HepG2 (cell line): ENCODE data around the gene RERE. TPM values are rescaled to one million over a fixed set of nuclear protein-coding genes. Genes with fewer than 3 reads are reported as not detected.

Source experiments
- CEBPG ChIP-seq: IDR thresholded peaks from 2 replicates; pipeline ENCODE4 v1.6.1; 2016
- FOXC1 ChIP-seq: sonication (generic); formaldehyde crosslinking; IDR thresholded peaks from 2 replicates; pipeline ENCODE4 v1.8.0; 2022; ENCODE audit warnings: mild to moderate bottlenecking, missing genetic modification reagents, borderline replicate concordance
- KDM2A ChIP-seq: sonication (generic); formaldehyde crosslinking; IDR thresholded peaks from 2 replicates; pipeline ENCODE4 v1.4.0; 2020; ENCODE audit warnings: low read depth, missing genetic modification reagents, borderline replicate concordance
- KDM6A ChIP-seq: IDR thresholded peaks from 2 replicates; pipeline ENCODE4 v1.6.1; 2016; ENCODE audit warnings: low read depth
- NR0B2 ChIP-seq: sonication (generic); formaldehyde crosslinking; IDR thresholded peaks from 2 replicates; pipeline ENCODE4 v1.4.0; 2020; ENCODE audit warnings: mild to moderate bottlenecking, missing genetic modification reagents
- PATZ1 ChIP-seq: sonication (generic); formaldehyde crosslinking; IDR thresholded peaks from 2 replicates; pipeline ENCODE4 v1.4.0; 2020; ENCODE audit warnings: missing genetic modification reagents
- PHF8 ChIP-seq: sonication (generic); formaldehyde crosslinking; IDR thresholded peaks from 2 replicates; pipeline ENCODE4 v1.5.0; 2020; ENCODE audit warnings: missing genetic modification reagents
- POLR2A ChIP-seq, 2 experiments: IDR thresholded peaks; 2 replicates each; pipeline ENCODE4 v1.6.1; 2011; ENCODE audit warnings: low read depth in 2 of 2, low read length in 2 of 2, mild to moderate bottlenecking in 1 of 2, moderate library complexity in 1 of 2; ENCODE audit not compliant: insufficient read depth in 1 of 2
- RARA ChIP-seq: IDR thresholded peaks from 2 replicates; pipeline ENCODE4 v1.6.1; 2016; ENCODE audit warnings: missing genetic modification reagents, missing compliant biosample characterization
- REXO4 ChIP-seq: sonication (generic); formaldehyde crosslinking; IDR thresholded peaks from 2 replicates; pipeline ENCODE4 v1.8.0; 2022; ENCODE audit warnings: missing genetic modification reagents, mild to moderate bottlenecking, borderline replicate concordance
- SALL2 ChIP-seq: sonication (generic); formaldehyde crosslinking; IDR thresholded peaks from 2 replicates; pipeline ENCODE4 v1.8.1; 2023; ENCODE audit warnings: mild to moderate bottlenecking, missing genetic modification reagents, inconsistent platforms
- ZC3H4 ChIP-seq: sonication (generic); formaldehyde crosslinking; IDR thresholded peaks from 2 replicates; pipeline ENCODE4 v1.4.0; 2020; ENCODE audit warnings: missing genetic modification reagents, borderline replicate concordance
- ZNF24 ChIP-seq: fragments of 450-650 bp; IDR thresholded peaks from 2 replicates; pipeline ENCODE4 v1.6.1; 2017; ENCODE audit warnings: antibody characterized with exemption, mild to moderate bottlenecking
- ZNF724P ChIP-seq: sonication (generic); formaldehyde crosslinking; IDR thresholded peaks from 2 replicates; pipeline ENCODE4 v1.8.0; 2022; ENCODE audit warnings: missing genetic modification reagents, borderline replicate concordance
- ZNF777 ChIP-seq: sonication (generic); formaldehyde crosslinking; IDR thresholded peaks from 2 replicates; pipeline ENCODE4 v1.4.0; 2020; ENCODE audit warnings: missing genetic modification reagents
- polyA plus RNA-seq, 8 experiments: library from polyadenylated mRNA; depleted of rRNA in 3 of 8; stranded (reverse) in 7 of 8; unstranded in 1 of 8; fragments of >200 nt; fragmentation: Illumina TruSeq in 4 of 8; extraction: Trizol in 4 of 8; gene quantifications; 2 replicates each; pipeline versions ENCODE4 v1.2.1 to v1.2.3, GENCODE V29; 2011 to 2016; ENCODE audit warnings: low read depth in 4 of 8, missing spikeins in 1 of 8, mixed read lengths in 1 of 8; ENCODE audit not compliant: insufficient read depth in 1 of 8
- total RNA-seq, 5 experiments: library from RNA; depleted of rRNA; stranded (reverse); fragments of >200 nt; fragmentation: Illumina TruSeq; extraction: Trizol; gene quantifications; 2 replicates each; pipeline ENCODE4 v1.2.3, GENCODE V29; 2016; ENCODE audit warnings: low read depth in 1 of 5
- TF ChIP-seq, protein P1 (sequence below), 2 experiments: sonication (generic) in 1 of 2; formaldehyde crosslinking in 1 of 2; IDR thresholded peaks; 2 replicates each; pipeline versions ENCODE4 v1.4.0 to v1.6.1; 2016 to 2020; ENCODE audit warnings: borderline replicate concordance in 1 of 2, low read depth in 1 of 2, mild to moderate bottlenecking in 1 of 2, missing genetic modification reagents in 1 of 2
- TF ChIP-seq, protein P2 (sequence below): sonication (generic); formaldehyde crosslinking; conservative IDR thresholded peaks from 2 replicates; pipeline ENCODE4 v1.8.0; 2022; ENCODE audit warnings: missing genetic modification reagents
- TF ChIP-seq, protein P3 (sequence below): sonication (generic); formaldehyde crosslinking; IDR thresholded peaks from 2 replicates; pipeline ENCODE4 v1.4.0; 2020; ENCODE audit warnings: mild to moderate bottlenecking, missing genetic modification reagents

The RERE gene
- total and polyA plus RNA-seq, 2 of the 13 experiments (the other 11 are each of a cell fraction or from before 2014, with no cell fraction given): 18.3 to 21.9 TPM

DNA sequence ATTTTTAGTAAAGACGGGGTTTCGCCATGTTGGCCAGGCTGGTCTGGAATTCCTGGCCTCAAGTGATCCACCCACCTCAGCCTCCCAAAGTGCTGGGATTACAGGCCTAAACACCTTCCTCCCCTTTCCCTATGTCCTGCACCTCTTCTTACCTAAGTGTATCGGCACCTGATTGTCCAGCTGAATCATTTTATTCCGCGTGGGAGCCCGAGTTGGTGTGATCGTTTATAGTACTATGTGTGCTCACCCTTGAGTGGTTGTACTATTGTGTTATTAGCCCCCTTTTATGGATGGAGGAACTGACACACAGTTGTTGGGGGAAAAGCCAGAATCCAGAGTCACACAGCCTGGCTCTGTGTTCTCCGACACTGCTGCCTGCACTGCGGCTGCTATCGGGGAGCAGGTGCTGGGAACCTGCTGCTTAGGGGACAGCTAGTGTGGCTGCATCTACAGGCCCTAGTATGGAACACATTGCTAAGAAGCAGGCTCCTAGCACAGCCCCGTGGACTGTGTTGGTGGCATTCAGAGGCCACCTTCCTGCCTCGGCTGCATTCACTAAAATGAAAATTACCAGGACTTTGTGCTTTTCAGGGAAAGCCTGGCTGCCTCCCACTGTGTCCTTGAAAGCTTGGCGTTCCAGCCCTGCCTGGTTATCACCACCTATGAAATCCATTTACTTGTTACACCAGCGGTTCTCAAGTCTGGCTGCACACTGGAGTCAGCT, 39.4 kb upstream of the RERE start (continued):
- TF ChIP-seq, protein P1, sequence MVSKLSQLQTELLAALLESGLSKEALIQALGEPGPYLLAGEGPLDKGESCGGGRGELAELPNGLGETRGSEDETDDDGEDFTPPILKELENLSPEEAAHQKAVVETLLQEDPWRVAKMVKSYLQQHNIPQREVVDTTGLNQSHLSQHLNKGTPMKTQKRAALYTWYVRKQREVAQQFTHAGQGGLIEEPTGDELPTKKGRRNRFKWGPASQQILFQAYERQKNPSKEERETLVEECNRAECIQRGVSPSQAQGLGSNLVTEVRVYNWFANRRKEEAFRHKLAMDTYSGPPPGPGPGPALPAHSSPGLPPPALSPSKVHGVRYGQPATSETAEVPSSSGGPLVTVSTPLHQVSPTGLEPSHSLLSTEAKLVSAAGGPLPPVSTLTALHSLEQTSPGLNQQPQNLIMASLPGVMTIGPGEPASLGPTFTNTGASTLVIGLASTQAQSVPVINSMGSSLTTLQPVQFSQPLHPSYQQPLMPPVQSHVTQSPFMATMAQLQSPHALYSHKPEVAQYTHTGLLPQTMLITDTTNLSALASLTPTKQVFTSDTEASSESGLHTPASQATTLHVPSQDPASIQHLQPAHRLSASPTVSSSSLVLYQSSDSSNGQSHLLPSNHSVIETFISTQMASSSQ (IDR thresholded peaks at IDR 0.05; ENCODE audit: low read depth): 0 out of 2 replicates have a peak, but pooled peaks have one; percentile 14
- TF ChIP-seq, protein P1 (CRISPR knock-in tag; IDR thresholded peaks at IDR 0.05; ENCODE audit: borderline replicate concordance): no peak
- peak; percentile 35; the same call in 1 of the 2 replicates for TF ChIP-seq CEBPG (CRISPR knock-in tag)
- no peak for TF ChIP-seq NR0B2 (CRISPR knock-in tag)
- 0 out of 2 replicates have a peak, but pooled peaks have one; percentile 13 for TF ChIP-seq PHF8 (CRISPR knock-in tag)
- peak; percentile 33; the same call in 1 of the 2 replicates for TF ChIP-seq KDM6A (CRISPR knock-in tag)
- TF ChIP-seq FOXC1 (CRISPR knock-in tag): peak; percentile 62; the same call in 1 of the 2 replicates
- peak; percentile 36; the same call in 1 of the 2 replicates for TF ChIP-seq KDM2A (CRISPR knock-in tag)
- TF ChIP-seq PATZ1 (CRISPR knock-in tag): no peak
- no peak for TF ChIP-seq ZC3H4 (CRISPR knock-in tag)
- peak; percentile 28 to 63; a peak in 2 of 4 replicates for TF ChIP-seq POLR2A (IDR thresholded peaks at IDR 0.05; ENCODE audit: insufficient read depth in 1 of 2, low read depth in 2 of 2, low read length in 2 of 2)
- TF ChIP-seq ZNF24: 0 out of 2 replicates have a peak, but pooled peaks have one; percentile 16
- TF ChIP-seq REXO4 (CRISPR knock-in tag): no peak
- TF ChIP-seq ZNF777 (CRISPR knock-in tag): peak; percentile 26; the same call in 1 of the 2 replicates
- TF ChIP-seq ZNF724P (CRISPR knock-in tag): no peak
- TF ChIP-seq SALL2 (CRISPR knock-in tag): no peak
- TF ChIP-seq, protein P2, sequence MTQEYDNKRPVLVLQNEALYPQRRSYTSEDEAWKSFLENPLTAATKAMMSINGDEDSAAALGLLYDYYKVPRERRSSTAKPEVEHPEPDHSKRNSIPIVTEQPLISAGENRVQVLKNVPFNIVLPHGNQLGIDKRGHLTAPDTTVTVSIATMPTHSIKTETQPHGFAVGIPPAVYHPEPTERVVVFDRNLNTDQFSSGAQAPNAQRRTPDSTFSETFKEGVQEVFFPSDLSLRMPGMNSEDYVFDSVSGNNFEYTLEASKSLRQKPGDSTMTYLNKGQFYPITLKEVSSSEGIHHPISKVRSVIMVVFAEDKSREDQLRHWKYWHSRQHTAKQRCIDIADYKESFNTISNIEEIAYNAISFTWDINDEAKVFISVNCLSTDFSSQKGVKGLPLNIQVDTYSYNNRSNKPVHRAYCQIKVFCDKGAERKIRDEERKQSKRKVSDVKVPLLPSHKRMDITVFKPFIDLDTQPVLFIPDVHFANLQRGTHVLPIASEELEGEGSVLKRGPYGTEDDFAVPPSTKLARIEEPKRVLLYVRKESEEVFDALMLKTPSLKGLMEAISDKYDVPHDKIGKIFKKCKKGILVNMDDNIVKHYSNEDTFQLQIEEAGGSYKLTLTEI (CRISPR knock-in tag): no peak
- TF ChIP-seq, protein P3, sequence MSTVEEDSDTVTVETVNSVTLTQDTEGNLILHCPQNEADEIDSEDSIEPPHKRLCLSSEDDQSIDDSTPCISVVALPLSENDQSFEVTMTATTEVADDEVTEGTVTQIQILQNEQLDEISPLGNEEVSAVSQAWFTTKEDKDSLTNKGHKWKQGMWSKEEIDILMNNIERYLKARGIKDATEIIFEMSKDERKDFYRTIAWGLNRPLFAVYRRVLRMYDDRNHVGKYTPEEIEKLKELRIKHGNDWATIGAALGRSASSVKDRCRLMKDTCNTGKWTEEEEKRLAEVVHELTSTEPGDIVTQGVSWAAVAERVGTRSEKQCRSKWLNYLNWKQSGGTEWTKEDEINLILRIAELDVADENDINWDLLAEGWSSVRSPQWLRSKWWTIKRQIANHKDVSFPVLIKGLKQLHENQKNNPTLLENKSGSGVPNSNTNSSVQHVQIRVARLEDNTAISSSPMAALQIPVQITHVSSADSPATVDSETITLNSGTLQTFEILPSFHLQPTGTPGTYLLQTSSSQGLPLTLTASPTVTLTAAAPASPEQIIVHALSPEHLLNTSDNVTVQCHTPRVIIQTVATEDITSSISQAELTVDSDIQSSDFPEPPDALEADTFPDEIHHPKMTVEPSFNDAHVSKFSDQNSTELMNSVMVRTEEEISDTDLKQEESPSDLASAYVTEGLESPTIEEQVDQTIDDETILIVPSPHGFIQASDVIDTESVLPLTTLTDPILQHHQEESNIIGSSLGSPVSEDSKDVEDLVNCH: no peak
- TF ChIP-seq RARA (CRISPR knock-in tag): peak; percentile 65
